Mucosa of gallbladder (tissue), 1 donor: ENCODE data around the gene USP14. TPM values are rescaled to one million over a fixed set of nuclear protein-coding genes. Genes with fewer than 3 reads are reported as not detected.

Source experiments
- DNase-seq: peaks from one replicate; pipeline ENCODE4 v3.0.0-alpha.2; 2020; ENCODE audit warnings: low spot score
- total RNA-seq: library from RNA; stranded (reverse); gene quantifications from one replicate; pipeline ENCODE4 v1.2.1, GENCODE V29; 2021
- donor health status: DM: no; HTN: no; CAD: no.

Gene USP14
- total RNA-seq, 1 donor from 2014 or later: 38.5 TPM

GRCh38 chr18:227902-228301 is 69.5 kb downstream of the USP14 start:
- DNase-seq: no peak

GRCh38 chr18:228586-228985 is 70.2 kb downstream of the USP14 start:
- no peak for DNase-seq

- no peak for DNase-seq
Observed at GRCh38 chr18:231563-231962, 73.2 kb downstream of the USP14 start.

- DNase-seq: no peak
Observed at GRCh38 chr18:240175-240574, 81.8 kb downstream of the USP14 start.

GRCh38 chr18:245282-245847 is 87.0 kb downstream of the USP14 start:
- DNase-seq: no peak

GRCh38 chr18:248053-248452 is 89.7 kb downstream of the USP14 start:
- DNase-seq: no peak

GRCh38 chr18:250685-251084 is 92.3 kb downstream of the USP14 start:
- DNase-seq: no peak

GRCh38 chr18:251572-251971 is 93.2 kb downstream of the USP14 start:
- DNase-seq: no peak

GRCh38 chr18:253121-253520 is 94.8 kb downstream of the USP14 start:
- no peak for DNase-seq

GRCh38 chr18:255171-255570 is 96.8 kb downstream of the USP14 start:
- no peak for DNase-seq

GRCh38 chr18:260547-260946 is 102.2 kb downstream of the USP14 start:
- no peak for DNase-seq

GRCh38 chr18:261398-262073 is 103.2 kb downstream of the USP14 start:
- DNase-seq: no peak

Other genes starting within 250 kb of the USP14 start
- gene TUBB8B, start 108.9 kb upstream of the USP14 start, total RNA-seq: not detected
- gene THOC1, start 109.5 kb downstream of the USP14 start, total RNA-seq: 27.5 TPM